Natural killer cell (primary cell): ENCODE measurements around the gene HMG20B. TPM values are rescaled to one million over a fixed set of nuclear protein-coding genes. Genes with fewer than 3 reads are reported as not detected.

Experiments used
- ATAC-seq, 3 donors: fragments of 150-1000 bp in 2 of 3; fragments of 200-7000 bp in 1 of 3; cut with Tn5 transposase; 1 replicate in 1 of 3; 2 replicates in 2 of 3; pipeline ENCODE4 v1.10.0; 2021; ENCODE audit warnings: mild to moderate bottlenecking in 2 of 3, moderate library complexity in 2 of 3
- DNase-seq, 2 donors: peaks; one replicate each; pipeline versions ENCODE4 v3.0.0 to v3.0.0-alpha.2; 2013 to 2021; ENCODE audit warnings: mixed read lengths in 1 of 2
- H3K27ac ChIP-seq: one replicate; pipeline ENCODE4 v1.5.1; 2013; ENCODE audit warnings: mild to moderate bottlenecking, low read length
- H3K27me3 ChIP-seq: one replicate; pipeline ENCODE4 v1.6.1; 2013; ENCODE audit warnings: low read length; ENCODE audit not compliant: control insufficient read depth, insufficient read depth
- H3K36me3 ChIP-seq: one replicate; pipeline ENCODE4 v1.6.1; 2013; ENCODE audit warnings: low read length; ENCODE audit not compliant: control insufficient read depth, insufficient read depth
- H3K4me1 ChIP-seq: one replicate; pipeline ENCODE4 v1.6.1; 2013; ENCODE audit warnings: low read length; ENCODE audit not compliant: control insufficient read depth, insufficient read depth
- H3K4me3 ChIP-seq: one replicate; pipeline ENCODE4 v1.5.1; 2013; ENCODE audit warnings: low read length
- H3K9me3 ChIP-seq: one replicate; pipeline ENCODE4 v1.6.1; 2013; ENCODE audit warnings: low read length; ENCODE audit not compliant: control insufficient read depth, insufficient read depth
- H3K27ac Mint-ChIP-seq, 2 donors: one replicate each; pipeline ENCODE4 v1.8.0; 2022; ENCODE audit warnings: mild to moderate bottlenecking in 2 of 2, mixed read lengths in 2 of 2, moderate library complexity in 1 of 2
- H3K27me3 Mint-ChIP-seq, 2 donors: one replicate each; pipeline ENCODE4 v1.8.0; 2022; ENCODE audit warnings: low read depth in 2 of 2, mixed read lengths in 2 of 2
- H3K36me3 Mint-ChIP-seq: one replicate; pipeline ENCODE4 v1.8.0; 2022; ENCODE audit warnings: mixed read lengths
- H3K4me1 Mint-ChIP-seq, 2 donors: one replicate each; pipeline ENCODE4 v1.8.0; 2022; ENCODE audit warnings: mixed read lengths in 2 of 2
- H3K4me3 Mint-ChIP-seq: one replicate; pipeline ENCODE4 v1.8.0; 2022; ENCODE audit warnings: mild to moderate bottlenecking, moderate library complexity, mixed read lengths
- H3K9me3 Mint-ChIP-seq, 2 donors: one replicate each; pipeline ENCODE4 v1.8.0; 2022; ENCODE audit warnings: mixed read lengths in 2 of 2
- CTCF ChIP-seq: fragments of 200-600 bp; IDR thresholded peaks from one replicate; pipeline ENCODE4 v1.8.0; 2022; ENCODE audit warnings: antibody characterized with exemption
- WGBS: methylation state at CpG from one replicate; pipeline ENCODE4 v1.1.7; 2013; ENCODE audit warnings: missing lambda C conversion rate; ENCODE audit not compliant: insufficient coverage; 5-methylcytosine and 5-hydroxymethylcytosine counted together
- intact Hi-C: fragments of 100-400 bp; cut with micrococcal nuclease; formaldehyde crosslinking; loops from one replicate; pipeline ENCODE4 v1.14.2; 2022
- total RNA-seq, 4 donors: library from RNA; stranded (reverse); fragments of 120-200 nt in 1 of 4; gene quantifications; one replicate each; pipeline versions ENCODE4 v1.2.3 to v1.2.4, GENCODE V29; 2013 to 2022

HMG20B gene
- total RNA-seq, 3 donors from 2014 or later (not counting 1 experiment from before 2014, with no cell fraction given) = 45.8 to 57.5 (median 52.1) TPM

- DNase-seq = peak in 1 of 2 donors; percentile 41
- Histone ChIP-seq H3K4me3 (no peak overlapping the region), H3K36me3 (peaks cover 47% of the 10 kb centered on the region), H3K4me1 (peaks cover 11% of the 10 kb centered on the region), H3K9me3 (no peaks in the 10 kb centered on the region), H3K27me3 (no peaks in the 10 kb centered on the region), H3K27ac (no peak overlapping the region)
- intact Hi-C loops = no loop called here
- Mint-ChIP-seq H3K4me3 (no peak overlapping the region), H3K9me3 (no peaks in the 10 kb centered on the region), H3K27me3 (no peaks in the 10 kb centered on the region), H3K4me1 (peaks cover 0 to under 1% of the 10 kb centered on the region in 2 donors), H3K36me3 (no peaks in the 10 kb centered on the region), H3K27ac (peak overlapping the region in 1 of 2 donors; percentile 66)
- TF ChIP-seq CTCF = no peak
- ATAC-seq = no peak
- 40% methylated on average over 19 of the region's 19 CpGs for WGBS
Observed at GRCh38 chr19:3617463-3617862, 44.7 kb downstream of the HMG20B start.

- Histone ChIP-seq H3K36me3 (peaks cover 50% of the 10 kb centered on the region), H3K27ac (no peak overlapping the region), H3K4me1 (peaks cover 11% of the 10 kb centered on the region), H3K27me3 (no peaks in the 10 kb centered on the region), H3K4me3 (no peak overlapping the region), H3K9me3 (no peaks in the 10 kb centered on the region)
- peak; percentile 65 to 85 (median 77) for ATAC-seq
- H3K9me3 Mint-ChIP-seq = no peaks in the 10 kb centered on the region
- H3K27ac Mint-ChIP-seq = no peak overlapping the region
- intact Hi-C loops = loop anchor here (1.0 kb wide), 1 partner anchor 73 kb away; no protein-coding TSS in a partner anchor
- DNase-seq = peak; percentile 41 to 67
- TF ChIP-seq CTCF = peak; percentile 74
- H3K36me3 Mint-ChIP-seq = no peaks in the 10 kb centered on the region
- WGBS = 56% methylated on average over 31 of the region's 31 CpGs
- no peaks in the 10 kb centered on the region for H3K27me3 Mint-ChIP-seq
- H3K4me1 Mint-ChIP-seq = peaks cover 0 to 5% of the 10 kb centered on the region in 2 donors
- H3K4me3 Mint-ChIP-seq = no peak overlapping the region
Observed at GRCh38 chr19:3618144-3618810, 45.5 kb downstream of the HMG20B start.

- no peaks in the 10 kb centered on the region for H3K36me3 Mint-ChIP-seq
- H3K4me1 Mint-ChIP-seq = peaks cover 0 to 6% of the 10 kb centered on the region in 2 donors
- intact Hi-C loops = loop anchor here (1.0 kb wide), 1 partner anchor 74 kb away; no protein-coding TSS in a partner anchor
- no peak for TF ChIP-seq CTCF
- Histone ChIP-seq H3K36me3 (peaks cover 46% of the 10 kb centered on the region), H3K4me1 (peaks cover 11% of the 10 kb centered on the region), H3K27ac (no peak overlapping the region), H3K9me3 (no peaks in the 10 kb centered on the region), H3K27me3 (no peaks in the 10 kb centered on the region), H3K4me3 (no peak overlapping the region)
- H3K27me3 Mint-ChIP-seq = no peaks in the 10 kb centered on the region
- DNase-seq (no peak), ATAC-seq (no peak)
- no peaks in the 10 kb centered on the region for H3K9me3 Mint-ChIP-seq
- no peak overlapping the region for H3K4me3 Mint-ChIP-seq
- H3K27ac Mint-ChIP-seq = no peak overlapping the region
- WGBS = 94% methylated on average over 31 of the region's 31 CpGs
Observed at GRCh38 chr19:3618811-3619630, 46.3 kb downstream of the HMG20B start.
